ENCODE data around the gene RAPGEF6. TPM values are rescaled to one million over a fixed set of nuclear protein-coding genes. Genes with fewer than 3 reads are reported as not detected.

RAPGEF6 gene
- total RNA-seq, 4 donors from 2014 or later, result 16.7 to 104 (median 22.6) TPM

DNA sequence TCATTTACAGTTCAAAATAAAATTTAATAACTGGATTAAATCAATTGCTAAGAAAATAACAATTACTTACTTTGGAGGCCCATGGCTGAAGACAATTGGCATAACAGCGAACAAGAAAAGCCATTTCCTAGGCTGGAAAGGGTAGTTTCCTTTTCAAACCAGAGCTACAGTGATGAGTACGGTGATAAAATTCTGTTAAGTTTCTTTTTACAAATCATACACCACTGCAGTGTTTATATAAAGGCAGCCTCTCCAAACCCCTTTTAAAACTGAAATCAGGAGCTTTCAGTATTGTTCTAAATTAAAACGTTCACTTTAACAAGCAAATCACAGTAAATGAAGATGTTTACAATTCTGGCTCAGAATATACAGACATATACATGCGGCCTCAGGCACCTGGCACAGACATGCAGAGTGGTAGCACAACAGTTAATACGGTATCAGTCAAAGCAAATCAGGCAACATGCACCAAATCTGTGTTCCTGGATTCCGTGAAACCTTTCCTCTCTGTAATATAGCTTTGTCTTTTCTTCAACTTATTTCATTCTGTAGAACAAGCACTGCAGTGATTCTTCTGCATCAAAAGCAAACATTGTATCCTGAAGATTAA lies 102.9 kb downstream of the RAPGEF6 start:
- no peaks in the 10 kb centered on the region for H3K36me3 ChIP-seq
- H3K27ac ChIP-seq, result peak overlapping the region in 1 of 4 donors; percentile 49
- TF ChIP-seq, protein P1, sequence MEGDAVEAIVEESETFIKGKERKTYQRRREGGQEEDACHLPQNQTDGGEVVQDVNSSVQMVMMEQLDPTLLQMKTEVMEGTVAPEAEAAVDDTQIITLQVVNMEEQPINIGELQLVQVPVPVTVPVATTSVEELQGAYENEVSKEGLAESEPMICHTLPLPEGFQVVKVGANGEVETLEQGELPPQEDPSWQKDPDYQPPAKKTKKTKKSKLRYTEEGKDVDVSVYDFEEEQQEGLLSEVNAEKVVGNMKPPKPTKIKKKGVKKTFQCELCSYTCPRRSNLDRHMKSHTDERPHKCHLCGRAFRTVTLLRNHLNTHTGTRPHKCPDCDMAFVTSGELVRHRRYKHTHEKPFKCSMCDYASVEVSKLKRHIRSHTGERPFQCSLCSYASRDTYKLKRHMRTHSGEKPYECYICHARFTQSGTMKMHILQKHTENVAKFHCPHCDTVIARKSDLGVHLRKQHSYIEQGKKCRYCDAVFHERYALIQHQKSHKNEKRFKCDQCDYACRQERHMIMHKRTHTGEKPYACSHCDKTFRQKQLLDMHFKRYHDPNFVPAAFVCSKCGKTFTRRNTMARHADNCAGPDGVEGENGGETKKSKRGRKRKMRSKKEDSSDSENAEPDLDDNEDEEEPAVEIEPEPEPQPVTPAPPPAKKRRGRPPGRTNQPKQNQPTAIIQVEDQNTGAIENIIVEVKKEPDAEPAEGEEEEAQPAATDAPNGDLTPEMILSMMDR (IDR thresholded peaks at IDR 0.05), result no peak
- TF ChIP-seq POLR2A (IDR thresholded peaks at IDR 0.05), result no peak
- peaks cover 0 to 4% (median 0%) of the 10 kb centered on the region in 4 donors for H3K4me1 ChIP-seq
- no peak for DNase-seq
- H3K9me3 ChIP-seq, result no peaks in the 10 kb centered on the region
- H3K27me3 ChIP-seq, result no peaks in the 10 kb centered on the region
- no peak overlapping the region for H3K4me3 ChIP-seq

- no peak for DNase-seq
- no peaks in the 10 kb centered on the region for H3K9me3 ChIP-seq
- H3K4me3 ChIP-seq, result no peak overlapping the region
- H3K27ac ChIP-seq, result no peak overlapping the region
- H3K36me3 ChIP-seq, result no peaks in the 10 kb centered on the region
- H3K27me3 ChIP-seq, result no peaks in the 10 kb centered on the region
- H3K4me1 ChIP-seq, result peaks cover 0 to 4% (median 0%) of the 10 kb centered on the region in 4 donors
- TF ChIP-seq, protein P1 (IDR thresholded peaks at IDR 0.05), result no peak
- TF ChIP-seq POLR2A (IDR thresholded peaks at IDR 0.05), result no peak
Observed at GRCh38 chr5:131530706-131531331, 104.2 kb downstream of the RAPGEF6 start.

DNA sequence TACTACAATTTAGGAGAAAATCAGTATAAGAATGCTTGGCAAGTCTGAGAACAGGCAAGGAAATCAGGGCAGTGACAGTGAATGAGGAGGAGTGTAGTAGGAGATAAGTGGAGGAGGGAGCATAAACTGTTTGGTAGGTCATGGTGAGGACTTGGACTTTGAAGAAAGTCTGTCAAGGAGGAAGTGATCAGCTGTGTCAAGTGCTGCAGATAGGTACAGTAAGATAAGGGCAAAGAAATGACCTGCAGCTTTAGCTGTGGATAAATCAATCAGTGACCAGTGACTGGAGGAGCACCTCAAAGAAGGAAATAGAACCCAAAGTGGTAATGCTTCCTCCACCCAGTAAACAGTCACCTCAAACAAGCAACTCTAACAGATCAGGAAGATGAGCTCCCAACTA lies 106.3 kb downstream of the RAPGEF6 start:
- H3K36me3 ChIP-seq, result no peaks in the 10 kb centered on the region
- H3K9me3 ChIP-seq, result no peaks in the 10 kb centered on the region
- DNase-seq, result no peak
- TF ChIP-seq POLR2A (IDR thresholded peaks at IDR 0.05), result no peak
- TF ChIP-seq, protein P1 (IDR thresholded peaks at IDR 0.05), result no peak
- no peak overlapping the region for H3K4me3 ChIP-seq
- H3K27ac ChIP-seq, result no peak overlapping the region
- H3K4me1 ChIP-seq, result peaks cover 0 to 4% (median 0%) of the 10 kb centered on the region in 4 donors
- H3K27me3 ChIP-seq, result no peaks in the 10 kb centered on the region

DNA sequence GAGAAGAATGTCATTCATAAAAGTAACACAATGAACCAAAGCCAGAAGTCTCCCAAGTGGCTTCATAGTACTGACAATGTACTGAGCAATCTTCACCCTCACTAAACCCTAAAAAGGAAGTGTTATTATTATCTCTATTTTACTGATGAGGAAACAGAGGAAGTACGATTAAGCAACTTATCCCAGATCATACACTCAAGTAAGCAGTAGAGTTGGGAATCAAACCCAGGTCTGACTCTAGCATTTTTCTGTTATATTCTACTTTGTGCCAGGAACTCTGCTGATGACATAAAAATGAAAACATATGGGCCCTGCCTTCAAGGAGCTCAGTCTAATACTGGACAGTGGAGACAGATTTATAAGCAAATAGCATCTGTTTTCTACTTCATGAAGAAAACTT lies 109.2 kb downstream of the RAPGEF6 start:
- H3K4me3 ChIP-seq, result no peak overlapping the region
- no peaks in the 10 kb centered on the region for H3K36me3 ChIP-seq
- no peaks in the 10 kb centered on the region for H3K9me3 ChIP-seq
- DNase-seq, result no peak
- H3K27ac ChIP-seq, result no peak overlapping the region
- TF ChIP-seq, protein P1 (IDR thresholded peaks at IDR 0.05), result no peak
- TF ChIP-seq POLR2A (IDR thresholded peaks at IDR 0.05), result no peak
- H3K27me3 ChIP-seq, result no peaks in the 10 kb centered on the region
- H3K4me1 ChIP-seq, result peaks cover 0 to 9% (median 0%) of the 10 kb centered on the region in 4 donors

- no peaks in the 10 kb centered on the region for H3K27me3 ChIP-seq
- no peak for DNase-seq
- H3K27ac ChIP-seq, result no peak overlapping the region
- H3K4me1 ChIP-seq, result peaks cover 0 to 9% (median 0%) of the 10 kb centered on the region in 4 donors
- no peak overlapping the region for H3K4me3 ChIP-seq
- peaks cover 0 to 3% (median 0%) of the 10 kb centered on the region in 3 donors for H3K36me3 ChIP-seq
- TF ChIP-seq POLR2A (IDR thresholded peaks at IDR 0.05), result no peak
- TF ChIP-seq, protein P1 (IDR thresholded peaks at IDR 0.05), result no peak
- H3K9me3 ChIP-seq, result no peaks in the 10 kb centered on the region
Observed at GRCh38 chr5:131524431-131524830, 110.6 kb downstream of the RAPGEF6 start.
